NCI-H1105 treated with DMSO at 0.1 percent for 48 hours (cell line): ENCODE results near the gene GRIK4.
"Not testable (repeated sequence)": the region's sequence is repeated elsewhere in the genome, so short reads cannot be mapped to it uniquely, and the experiment has no call there.

Source experiments
- DNase-seq: peaks from one replicate; lab custom pipeline; 2025; lab: John Stamatoyannopoulos, UW

GRIK4 gene

DNA sequence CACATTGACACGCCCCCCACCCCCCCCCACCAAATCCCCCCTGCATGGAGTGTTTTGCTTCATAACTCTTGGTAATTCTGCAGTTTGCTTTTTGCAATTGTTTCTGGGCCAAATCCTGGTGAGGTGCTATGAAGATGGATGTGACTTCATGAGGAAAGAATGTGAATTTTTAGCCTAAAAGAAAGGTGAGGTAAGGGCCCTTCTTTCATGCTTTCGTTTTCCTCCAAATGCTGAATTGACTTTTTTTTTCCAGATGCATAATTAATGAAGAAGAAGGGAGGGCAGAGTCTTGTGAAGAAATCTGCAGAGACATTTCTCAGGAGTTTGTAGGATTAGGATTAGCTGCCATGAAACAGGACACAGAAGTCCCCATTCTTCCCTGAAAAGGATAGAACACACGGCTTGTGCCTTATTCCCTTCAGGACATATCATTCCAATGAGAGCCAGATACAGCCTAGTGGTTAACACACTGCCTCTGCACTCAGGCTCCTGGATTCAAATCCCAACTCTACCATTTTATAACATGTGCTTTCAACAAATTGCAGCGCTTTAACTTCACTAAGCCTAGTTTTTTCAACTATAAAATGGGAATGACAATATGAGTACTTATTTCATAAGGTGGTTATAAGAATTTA lies 492.8 kb downstream of the GRIK4 start:
- DNase-seq = no peak

DNA sequence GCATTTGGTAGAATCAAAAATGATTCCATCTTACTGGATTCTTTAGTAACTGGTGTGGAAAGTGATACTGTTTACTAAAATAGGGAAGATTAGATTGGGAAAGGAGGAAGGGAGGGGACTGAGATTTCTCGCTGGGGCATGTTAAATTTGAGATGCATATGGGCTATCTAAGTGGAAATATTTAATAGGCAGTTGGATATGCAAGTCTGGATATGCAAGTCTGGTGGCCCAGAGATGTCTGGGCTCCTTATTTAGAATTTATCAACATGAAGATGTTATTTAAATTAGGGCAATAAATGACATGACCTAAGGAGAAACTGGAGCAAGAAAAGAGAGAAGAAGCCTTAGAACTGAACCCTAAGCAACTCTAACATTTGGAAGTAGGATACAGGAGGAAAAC lies 495.4 kb downstream of the GRIK4 start:
- DNase-seq = no peak

DNA sequence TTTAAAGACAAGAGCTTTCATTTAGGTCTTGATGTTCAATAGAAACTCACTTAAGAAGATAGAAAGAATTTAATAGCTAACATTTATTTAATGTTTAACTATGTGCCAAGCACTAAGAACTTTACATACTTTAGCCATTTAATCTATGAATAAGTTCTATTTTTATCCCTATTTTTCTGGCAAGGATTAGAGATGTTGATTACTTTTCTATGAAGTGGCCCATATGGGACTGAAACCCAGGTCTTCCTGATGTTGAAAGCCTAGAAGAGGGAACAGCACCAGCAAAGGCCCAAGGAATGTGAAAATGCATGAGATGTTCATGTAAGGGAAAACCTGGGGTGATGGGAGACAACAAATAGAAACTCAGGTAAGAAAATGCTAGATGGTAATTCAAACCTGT lies 497.0 kb downstream of the GRIK4 start:
- no peak for DNase-seq

GRCh38 chr11:121012091-121012490 lies 500.5 kb downstream of the GRIK4 start:
- DNase-seq = no peak

- DNase-seq = no peak
These were observed 507.2 kb downstream of the GRIK4 start for GRCh38 chr11:121018746-121019145.

- DNase-seq = not testable (repeated sequence)
These were observed 510.2 kb downstream of the GRIK4 start for GRCh38 chr11:121021718-121022117.

DNA sequence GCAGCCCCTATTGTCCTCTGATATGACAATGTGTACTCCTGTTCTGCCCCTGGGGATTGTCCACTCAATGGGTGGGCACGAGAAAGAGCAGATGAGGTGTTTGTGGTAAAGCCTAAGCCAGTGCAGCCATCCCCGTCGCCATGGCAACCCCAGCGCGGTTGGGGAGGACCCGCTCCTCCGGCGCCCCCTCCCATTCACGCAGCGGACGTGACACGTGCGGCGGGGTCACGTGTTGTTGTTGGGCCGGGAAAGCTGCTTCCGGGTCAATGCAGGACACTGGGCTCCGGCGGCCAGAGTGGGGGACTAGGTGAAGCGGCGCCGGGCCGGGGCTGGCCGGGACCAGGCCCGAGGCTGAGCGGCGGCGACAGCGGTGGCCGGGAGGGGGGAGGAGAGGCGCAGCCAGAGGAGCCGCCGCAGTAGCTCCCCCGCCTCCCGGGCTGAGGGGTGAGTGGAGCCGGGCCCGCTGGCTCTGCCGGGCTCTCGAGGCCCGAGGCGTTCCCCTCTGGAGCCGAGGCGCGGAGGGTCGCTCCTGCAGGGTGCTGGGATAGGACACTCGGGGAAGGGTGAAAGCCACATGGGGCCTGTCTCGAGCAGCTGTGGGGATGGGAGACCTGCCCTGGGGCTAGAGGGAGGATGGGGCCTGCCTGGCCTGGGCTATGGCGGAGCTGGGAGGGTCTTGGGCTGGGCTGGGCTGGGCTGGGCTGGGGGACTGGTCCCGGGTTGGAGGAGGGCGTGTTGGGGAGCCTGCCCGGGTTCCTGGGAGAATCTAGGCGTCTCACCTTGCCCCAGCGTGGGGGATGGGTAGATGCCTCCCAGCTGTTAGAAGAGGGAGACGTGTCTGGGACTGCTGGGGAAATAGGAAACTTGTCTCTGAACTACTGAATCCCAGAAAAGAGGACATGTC lies 512.6 kb downstream of the GRIK4 start, which contains the start of gene TBCEL:
Gene TBCEL (plus strand): TSS at position 255 of the 904 bp plus-strand sequence. CDS start 21,589 bp downstream, outside the sequence.
- DNase-seq = peak; percentile 94

DNA sequence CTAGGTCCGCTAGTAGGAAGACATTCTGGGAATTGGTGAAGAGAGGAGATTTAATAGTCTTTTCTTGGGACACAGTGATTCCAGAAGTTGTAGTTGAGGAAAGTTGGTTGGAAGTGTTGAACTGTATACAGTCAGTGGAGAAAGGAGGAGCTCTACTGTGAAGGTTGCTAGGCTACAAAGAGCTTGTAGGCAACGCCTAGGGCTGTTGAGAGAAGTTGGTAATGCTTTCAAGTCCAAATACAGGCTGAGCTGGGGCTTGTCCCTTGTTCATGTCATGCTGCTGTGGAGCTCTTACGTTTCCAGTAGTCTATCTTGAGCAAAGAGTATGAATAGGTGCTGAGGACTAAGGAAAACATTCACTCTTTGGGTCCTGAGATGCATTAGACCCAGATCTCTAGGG lies 513.4 kb downstream of the GRIK4 start:
- DNase-seq = no peak

GRCh38 chr11:121029153-121029552 lies 517.6 kb downstream of the GRIK4 start:
- no peak for DNase-seq

DNA sequence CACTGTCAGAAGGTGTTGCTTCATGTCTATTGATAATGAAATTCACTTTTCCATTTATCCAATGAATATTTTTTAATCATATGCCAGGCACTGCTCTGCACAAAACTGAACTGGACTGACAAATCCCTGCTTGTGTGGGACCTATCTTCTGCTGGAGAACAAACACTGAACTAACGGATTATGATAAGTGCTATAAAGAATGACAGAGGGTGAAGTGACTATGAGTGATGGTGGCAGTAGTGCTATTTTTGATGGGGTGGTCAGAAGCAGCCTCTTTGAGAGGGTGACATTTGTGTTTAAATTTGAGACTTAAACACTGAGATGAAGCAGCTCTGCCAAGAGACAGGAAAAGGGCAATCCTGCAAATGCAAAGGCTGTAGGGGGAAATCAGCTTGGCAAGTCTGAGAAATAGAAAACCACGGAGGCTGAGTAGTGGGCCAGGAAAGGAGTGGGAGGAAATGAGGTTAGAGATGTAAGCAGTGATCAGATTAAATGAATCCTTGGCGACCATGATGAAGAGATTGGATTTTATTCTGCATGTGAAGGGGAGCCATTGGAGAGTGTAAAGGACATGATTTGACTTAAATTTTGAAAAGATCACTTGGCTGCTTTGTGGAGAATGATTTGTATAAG lies 518.4 kb downstream of the GRIK4 start:
- DNase-seq = no peak

- no peak for DNase-seq
These were observed 519.6 kb downstream of the GRIK4 start for GRCh38 chr11:121031167-121031566.

DNA sequence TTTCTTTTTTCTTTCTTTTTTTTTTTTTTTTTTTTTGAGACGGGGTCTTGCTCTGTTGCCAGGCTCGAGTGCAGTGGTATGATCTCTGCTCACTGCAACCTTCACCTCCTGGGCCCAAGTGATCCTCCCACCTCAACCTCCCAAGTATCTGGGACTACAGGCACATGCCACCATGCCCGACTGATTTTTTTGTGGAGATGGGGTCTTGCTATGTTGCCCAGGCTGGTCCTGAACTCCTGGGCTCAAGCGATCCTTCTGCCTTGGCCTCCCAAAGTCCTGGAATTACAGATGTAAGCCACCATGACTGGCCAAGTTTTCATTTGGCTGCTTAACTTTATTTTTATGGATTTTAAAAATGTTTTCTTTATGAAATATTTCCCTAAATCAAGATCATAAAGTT lies 520.1 kb downstream of the GRIK4 start:
- not testable (repeated sequence) for DNase-seq

DNA sequence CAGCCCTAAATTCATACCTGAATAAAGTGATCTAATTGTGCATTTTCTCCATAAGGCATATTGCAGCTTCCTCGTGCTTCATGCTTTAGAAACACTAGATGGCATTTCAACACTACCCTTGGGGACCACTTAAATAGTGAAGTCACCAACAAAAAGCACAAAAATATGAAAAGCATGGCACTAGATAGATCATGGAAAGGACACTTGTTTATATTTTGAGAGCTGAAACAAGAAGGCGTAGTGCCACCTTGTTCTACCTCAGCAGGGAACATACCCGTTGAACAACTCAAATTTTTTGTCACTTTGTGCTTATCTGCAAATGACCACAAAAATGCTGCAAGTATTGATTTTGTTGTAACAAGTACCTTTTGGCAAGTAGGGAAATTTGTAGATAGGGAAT lies 521.0 kb downstream of the GRIK4 start:
- peak; percentile 36 for DNase-seq

DNA sequence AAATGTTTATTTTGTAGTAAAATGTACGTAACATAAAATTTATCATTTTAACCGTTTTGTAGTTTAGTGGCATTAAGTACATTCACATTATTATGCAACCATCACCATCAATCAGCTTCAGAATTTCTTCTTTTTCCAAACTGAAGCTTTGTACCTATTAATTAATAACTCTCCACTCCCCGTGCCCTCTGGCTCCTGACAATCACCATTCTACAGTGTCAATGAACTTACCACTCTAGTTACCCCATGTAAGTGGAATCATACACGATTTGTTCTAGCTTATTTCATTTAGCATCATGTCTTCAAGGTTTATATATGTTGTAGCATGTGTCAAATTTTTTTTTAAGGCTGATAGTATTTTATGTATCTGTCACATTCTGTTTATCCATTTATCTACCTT lies 522.1 kb downstream of the GRIK4 start:
- DNase-seq = no peak

GRCh38 chr11:121035169-121035755 lies 523.7 kb downstream of the GRIK4 start:
- DNase-seq = peak; percentile 14

- DNase-seq = no peak
These were observed 524.2 kb downstream of the GRIK4 start for GRCh38 chr11:121035780-121036179.

- no peak for DNase-seq
These were observed 525.5 kb downstream of the GRIK4 start for GRCh38 chr11:121037016-121037415.
